Muscle of arm (tissue), 12 donors: ENCODE results near the gene IL4I1. TPM values are rescaled to one million over a fixed set of nuclear protein-coding genes. Genes with fewer than 3 reads are reported as not detected.

Source experiments
- DNase-seq: peaks from one replicate; pipeline ENCODE4 v3.0.0-alpha.2; 2013
- polyA plus RNA-seq, 12 donors: library from polyadenylated mRNA; unstranded; fragments of 120-200 nt; gene quantifications; one replicate each; pipeline ENCODE4 v1.2.1, GENCODE V29; 2013; ENCODE audit not compliant: insufficient read length in 12 of 12

The IL4I1 gene
- polyA plus RNA-seq, 12 donors: 0.26 to 2.5 (median 0.94) TPM; not detected in 2

- no peak for DNase-seq
Measured at GRCh38 chr19:49895566-49896297, 955 bp downstream of the IL4I1 start.

GRCh38 chr19:49894879-49895565, 1.7 kb downstream of the IL4I1 start:
- DNase-seq: no peak

GRCh38 chr19:49894011-49894664, 2.5 kb downstream of the IL4I1 start:
- DNase-seq: no peak

- no peak for DNase-seq
Measured at GRCh38 chr19:49892716-49893115, 4.0 kb downstream of the IL4I1 start.

GRCh38 chr19:49891393-49891792, 5.3 kb downstream of the IL4I1 start:
- no peak for DNase-seq

- DNase-seq: no peak
Measured at GRCh38 chr19:49890349-49891311, 6.1 kb downstream of the IL4I1 start.

- peak; percentile 82 for DNase-seq
Measured at GRCh38 chr19:49889687-49890348, 6.9 kb downstream of the IL4I1 start.

- DNase-seq: no peak
Measured at GRCh38 chr19:49889038-49889686, 7.5 kb downstream of the IL4I1 start.

GRCh38 chr19:49888510-49888824, 8.2 kb downstream of the IL4I1 start:
- no peak for DNase-seq

GRCh38 chr19:49887665-49888509, 8.8 kb downstream of the IL4I1 start:
- no peak for DNase-seq

- DNase-seq: no peak
Measured at GRCh38 chr19:49887037-49887664, 9.5 kb downstream of the IL4I1 start.

GRCh38 chr19:49884760-49885159, 11.9 kb downstream of the IL4I1 start:
- no peak for DNase-seq

GRCh38 chr19:49884109-49884508, 12.6 kb downstream of the IL4I1 start:
- no peak for DNase-seq

- no peak for DNase-seq
Measured at GRCh38 chr19:49883094-49883493, 13.6 kb downstream of the IL4I1 start.

- DNase-seq: no peak
Measured at GRCh38 chr19:49882643-49883042, 14.0 kb downstream of the IL4I1 start.

- no peak for DNase-seq
Measured at GRCh38 chr19:49881672-49882394, 14.9 kb downstream of the IL4I1 start.

GRCh38 chr19:49881186-49881585, 15.5 kb downstream of the IL4I1 start:
- DNase-seq: no peak

- DNase-seq: no peak
Measured at GRCh38 chr19:49880162-49880869, 16.4 kb downstream of the IL4I1 start.
